H1 (cell line): ENCODE results near the gene TNFRSF6B. TPM values are rescaled to one million over a fixed set of nuclear protein-coding genes. Genes with fewer than 3 reads are reported as not detected.

ENCODE experiments used
- BACH1 ChIP-seq: IDR thresholded peaks from 2 replicates; pipeline ENCODE4 v1.6.1; 2012; ENCODE audit warnings: low read length, improper control_type of control experiment
- BRCA1 ChIP-seq: IDR thresholded peaks from 2 replicates; pipeline ENCODE4 v1.6.1; 2012; ENCODE audit warnings: low read depth, low read length, improper control_type of control experiment
- CBX5 ChIP-seq: fragments of 300-800, 300-1000 bp; sonication (generic); IDR thresholded peaks from 2 replicates; pipeline ENCODE4 v1.7.1; 2016; ENCODE audit warnings: antibody characterized with exemption, low read length, low read depth
- CBX8 ChIP-seq: fragments of 300-800, 300-1000 bp; sonication (generic); IDR thresholded peaks from 2 replicates; pipeline ENCODE4 v1.7.1; 2016; ENCODE audit warnings: low read depth, low read length, borderline replicate concordance
- CHD2 ChIP-seq: IDR thresholded peaks from 2 replicates; pipeline ENCODE4 v1.6.1; 2012; ENCODE audit warnings: low read length, improper control_type of control experiment
- CREB1 ChIP-seq: IDR thresholded peaks from 2 replicates; pipeline ENCODE4 v1.6.1; 2012; ENCODE audit warnings: inconsistent platforms
- CTBP2 ChIP-seq: IDR thresholded peaks from 2 replicates; pipeline ENCODE4 v1.7.0; 2011; ENCODE audit warnings: borderline replicate concordance, mild to moderate bottlenecking, moderate library complexity, mixed read lengths, low read length; ENCODE audit not compliant: insufficient read depth, insufficient read length
- EGR1 ChIP-seq: IDR thresholded peaks from 2 replicates; pipeline ENCODE4 v1.6.1; 2011; ENCODE audit warnings: low read depth, low read length, borderline replicate concordance
- EP300 ChIP-seq, 2 experiments: IDR thresholded peaks; 1 replicate in 1 of 2; 2 replicates in 1 of 2; pipeline ENCODE4 v1.6.1; 2011 to 2012; ENCODE audit warnings: low read depth in 2 of 2, low read length in 2 of 2, mild to moderate bottlenecking in 2 of 2, borderline replicate concordance in 1 of 2, inconsistent platforms in 1 of 2, moderate library complexity in 1 of 2
- EZH2 ChIP-seq: fragments of 200-600 bp; sonication (generic); IDR thresholded peaks from 2 replicates; pipeline ENCODE4 v1.7.1; 2012; ENCODE audit warnings: low read depth, mild to moderate bottlenecking, moderate library complexity, low read length, inconsistent platforms; ENCODE audit not compliant: severe bottlenecking
- GTF2F1 ChIP-seq: IDR thresholded peaks from 2 replicates; pipeline ENCODE4 v1.6.1; 2012; ENCODE audit warnings: low read depth, low read length, improper control_type of control experiment, borderline replicate concordance
- KDM5A ChIP-seq: fragments of 200-600 bp; IDR thresholded peaks from 2 replicates; pipeline ENCODE4 v1.7.1; 2012; ENCODE audit warnings: mild to moderate bottlenecking, low read length, inconsistent platforms, mixed read lengths
- MAFK ChIP-seq: IDR thresholded peaks from 2 replicates; pipeline ENCODE4 v1.6.1; 2012; ENCODE audit warnings: low read depth, mild to moderate bottlenecking, improper control_type of control experiment, low read length
- NANOG ChIP-seq: IDR thresholded peaks from 2 replicates; pipeline ENCODE4 v1.6.1; 2011; ENCODE audit warnings: low read length, low read depth, mild to moderate bottlenecking, inconsistent platforms; ENCODE audit not compliant: insufficient read depth, poor library complexity, severe bottlenecking
- NRF1 ChIP-seq: IDR thresholded peaks from 2 replicates; pipeline ENCODE4 v1.6.1; 2011; ENCODE audit warnings: mild to moderate bottlenecking, low read depth, low read length, improper control_type of control experiment
- PHF8 ChIP-seq: fragments of 200-600 bp; sonication (generic); conservative IDR thresholded peaks from 2 replicates; pipeline ENCODE4 v1.7.1; 2012; ENCODE audit warnings: low read depth, mild to moderate bottlenecking, inconsistent platforms, low read length, moderate library complexity
- POU5F1 ChIP-seq: IDR thresholded peaks from 2 replicates; pipeline ENCODE4 v1.6.1; 2011; ENCODE audit warnings: low read depth, mild to moderate bottlenecking, low read length, moderate library complexity
- RFX5 ChIP-seq: IDR thresholded peaks from 2 replicates; pipeline ENCODE4 v1.6.1; 2011; ENCODE audit warnings: low read depth, low read length, improper control_type of control experiment, borderline replicate concordance
- SAP30 ChIP-seq: fragments of 300-600 bp; sonication (generic); IDR thresholded peaks from 2 replicates; pipeline ENCODE4 v1.7.1; 2012; ENCODE audit warnings: low read length, moderate library complexity, mild to moderate bottlenecking, inconsistent platforms; ENCODE audit not compliant: insufficient read depth, insufficient replicate concordance
- SIRT6 ChIP-seq: IDR thresholded peaks from one replicate; pipeline ENCODE4 v1.7.1; 2012; ENCODE audit warnings: low read length, inconsistent platforms
- SIX5 ChIP-seq: IDR thresholded peaks from 2 replicates; pipeline ENCODE4 v1.6.1; 2011; ENCODE audit warnings: mild to moderate bottlenecking, low read depth, low read length
- SP1 ChIP-seq: IDR thresholded peaks from 2 replicates; pipeline ENCODE4 v1.6.1; 2011; ENCODE audit warnings: low read depth, low read length
- SP2 ChIP-seq: IDR thresholded peaks from 2 replicates; pipeline ENCODE4 v1.6.1; 2012; ENCODE audit warnings: mild to moderate bottlenecking, low read length, inconsistent platforms
- SRF ChIP-seq: IDR thresholded peaks from 2 replicates; pipeline ENCODE4 v1.6.1; 2011; ENCODE audit warnings: mild to moderate bottlenecking, low read depth, low read length, moderate library complexity
- SUZ12 ChIP-seq: fragments of 200-600 bp; sonication (generic); IDR thresholded peaks from 2 replicates; pipeline ENCODE4 v1.6.1; 2012; ENCODE audit warnings: mild to moderate bottlenecking, inconsistent platforms, low read length, moderate library complexity, mixed read lengths
- polyA plus RNA-seq, 7 experiments: library from polyadenylated mRNA; depleted of rRNA in 3 of 7; stranded (reverse) in 5 of 7; unstranded in 2 of 7; fragments of >200 nt in 5 of 7; fragments of 200-250 nt in 2 of 7; gene quantifications; 1 replicate in 5 of 7; 2 replicates in 1 of 7; 4 replicates in 1 of 7; pipeline versions ENCODE4 v1.2.1 to v1.2.3, GENCODE V29; 2011 to 2013; ENCODE audit warnings: missing spikeins in 2 of 7, mixed read lengths in 2 of 7
- total RNA-seq: library from RNA; stranded (reverse); fragmentation: NEBNext Ultra II Directional; extraction: Animal tissue kit (Norgen Biotek cat#: 25700); gene quantifications from 2 replicates; pipeline ENCODE4 v1.2.1, GENCODE V29; 2021

Gene TNFRSF6B
- total and polyA plus RNA-seq, 2 of the 8 experiments (the other 6 are each of a cell fraction or from before 2014, with no cell fraction given), result 3.1 TPM; not detected in 1

DNA sequence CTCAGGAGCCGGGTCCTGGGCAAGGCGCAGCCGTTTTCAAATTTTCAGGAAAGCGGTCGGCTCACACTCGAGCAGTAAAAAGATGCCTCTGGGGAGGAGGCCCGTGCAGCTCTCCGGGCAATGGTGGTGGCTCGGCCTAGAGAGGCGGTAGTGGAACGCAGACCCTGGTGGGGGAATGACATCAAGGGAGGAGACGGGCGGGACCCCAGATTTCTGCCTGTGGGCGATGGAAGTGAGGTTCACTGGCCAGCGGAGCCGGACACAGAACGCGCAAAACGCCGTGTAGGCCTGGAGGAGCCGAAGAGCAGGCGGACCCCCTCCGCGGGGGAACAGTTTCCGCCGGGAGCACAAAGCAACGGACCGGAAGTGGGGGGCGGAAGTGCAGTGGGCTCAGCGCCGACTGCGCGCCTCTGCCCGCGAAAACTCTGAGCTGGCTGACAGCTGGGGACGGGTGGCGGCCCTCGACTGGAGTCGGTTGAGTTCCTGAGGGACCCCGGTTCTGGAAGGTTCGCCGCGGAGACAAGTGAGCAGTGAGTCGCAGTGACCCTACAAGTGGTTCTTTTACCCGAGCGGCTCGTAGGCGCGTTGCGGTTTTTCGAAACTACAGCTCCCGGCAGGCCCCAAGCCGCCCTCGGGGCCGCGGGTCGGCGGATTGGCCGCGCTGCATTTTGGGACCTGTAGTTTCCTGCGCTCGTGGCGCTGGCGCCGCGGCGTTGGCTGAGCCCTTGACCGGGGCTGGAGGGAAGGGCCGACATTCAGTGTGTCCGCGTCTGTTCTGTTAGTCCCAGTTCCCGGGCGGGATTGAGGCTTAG is 38.3 kb upstream of the TNFRSF6B start, which contains the start of gene RTEL1 (continued):
- no peak for TF ChIP-seq SP2
- TF ChIP-seq CREB1, result peak; percentile 66
- no peak for TF ChIP-seq SUZ12
- TF ChIP-seq CHD2, result no peak
- no peak for TF ChIP-seq BRCA1
- TF ChIP-seq MAFK, result no peak
- TF ChIP-seq NANOG, result no peak
- TF ChIP-seq PHF8, result peak; percentile 70
- no peak for TF ChIP-seq EP300 (IDR thresholded peaks at IDR 0.05; ENCODE audit: borderline replicate concordance in 1 of 2, low read depth in 2 of 2, low read length in 2 of 2)
- peak; percentile 67 for TF ChIP-seq SRF
- no peak for TF ChIP-seq RFX5
- TF ChIP-seq CBX5, result no peak
- TF ChIP-seq KDM5A, result peak; percentile 93
- no peak for TF ChIP-seq CTBP2
- TF ChIP-seq EGR1, result peak; percentile 58; the same call in 1 of the 2 replicates
- no peak for TF ChIP-seq SP1
- TF ChIP-seq POU5F1, result no peak
- TF ChIP-seq SAP30, result peak; percentile 88
- no peak for TF ChIP-seq BACH1
- TF ChIP-seq EZH2, result no peak
- TF ChIP-seq SIX5, result peak; percentile 91
- TF ChIP-seq CBX8, result no peak
- TF ChIP-seq SIRT6, result no peak
- 0 out of 2 replicates have a peak, but pooled peaks have one; percentile 51 for TF ChIP-seq GTF2F1
- TF ChIP-seq NRF1, result no peak
